ENCODE data around the gene ERLEC1.

- TF ChIP-seq CTCF (IDR thresholded peaks at IDR 0.05) (peak in 1 of 3 donors; percentile 37), POLR2A (IDR thresholded peaks at IDR 0.05) (no peak)
Observed at GRCh38 chr2:53767405-53768241, 19.2 kb upstream of the ERLEC1 start, which contains the start of gene CHAC2.
